Activated CD8-positive, alpha-beta memory T cell treated with anti-CD3 and anti-CD28 coated beads for 24 hours (primary cell): ENCODE measurements around the gene FAM184B.

Experiments used
- DNase-seq: peaks from one replicate; pipeline ENCODE4 v3.0.0-alpha.2; 2020

Gene FAM184B

DNA sequence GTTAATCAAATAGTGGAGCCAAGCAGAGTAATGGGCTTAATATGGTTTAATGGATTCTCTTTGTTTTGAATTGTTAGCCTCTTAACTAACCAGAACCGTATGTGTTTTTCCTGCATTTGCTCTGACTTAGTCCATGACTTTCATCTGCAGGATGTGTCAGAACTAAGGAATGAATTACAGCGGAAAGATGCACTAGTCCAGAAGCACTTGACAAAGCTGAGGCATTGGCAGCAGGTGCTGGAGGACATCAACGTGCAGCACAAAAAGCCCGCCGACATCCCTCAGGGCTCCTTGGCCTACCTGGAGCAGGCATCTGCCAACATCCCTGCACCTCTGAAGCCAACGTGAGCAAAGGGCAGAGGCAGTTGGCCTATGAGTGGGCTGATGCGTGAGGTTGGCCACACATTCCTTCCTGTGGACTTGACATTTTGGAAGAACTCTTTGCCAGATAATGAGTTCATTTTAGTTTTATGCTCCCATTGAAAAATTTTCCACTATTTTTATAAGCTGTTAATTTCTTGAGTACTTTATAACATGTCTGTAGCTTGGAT lies 157.9 kb downstream of the FAM184B start:
- peak; percentile 28 for DNase-seq

DNA sequence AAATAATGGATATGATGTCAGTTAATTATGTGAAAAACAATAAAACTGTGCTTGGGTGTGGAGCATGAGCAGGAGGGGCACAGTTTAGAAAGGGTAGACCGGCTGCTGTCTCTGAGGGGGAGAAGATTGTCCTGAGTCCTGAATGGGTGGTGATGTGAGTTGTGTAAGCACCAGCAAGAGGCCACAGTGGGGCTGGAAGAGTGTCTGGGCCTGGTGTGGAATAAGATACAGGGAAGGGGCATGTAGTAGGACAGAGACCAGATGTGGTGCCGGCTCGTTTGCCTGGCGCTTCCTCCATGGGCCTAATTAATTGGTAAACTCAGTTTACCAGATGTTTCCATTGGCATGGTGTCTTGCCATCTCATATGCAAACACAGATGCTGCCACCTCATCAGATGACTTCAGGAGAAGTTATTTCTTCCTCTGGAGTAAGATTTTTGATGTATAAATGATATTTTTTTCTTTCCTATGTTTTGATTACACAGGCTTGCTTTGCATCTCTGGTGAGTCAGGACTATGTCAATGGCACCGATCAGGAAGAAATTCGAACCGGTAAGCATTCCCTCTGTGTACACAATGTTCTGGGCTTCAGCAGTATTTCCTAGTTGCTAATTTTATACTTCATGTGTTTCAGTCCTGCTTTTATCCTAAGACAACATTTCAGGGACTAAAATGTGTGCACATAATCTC lies 161.9 kb downstream of the FAM184B start:
- no peak for DNase-seq

DNA sequence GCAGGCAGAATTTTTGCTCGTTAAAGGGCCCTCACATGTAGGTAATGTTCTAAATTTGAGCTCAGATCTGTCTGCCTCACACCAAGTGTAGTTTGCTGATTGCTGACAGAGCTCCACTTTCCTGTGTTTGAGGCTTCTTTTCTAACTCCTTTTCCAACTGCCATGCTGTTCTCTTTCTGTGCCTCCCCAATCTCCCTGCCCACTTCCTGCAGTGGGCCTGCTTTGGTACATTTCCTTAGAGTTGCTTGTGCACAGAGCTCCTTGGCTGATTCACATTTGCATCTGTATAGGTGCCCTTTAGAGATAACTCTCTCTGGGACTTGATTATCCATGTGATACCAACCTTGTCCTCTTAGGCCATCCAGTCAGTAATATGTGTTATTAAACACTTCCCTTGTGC lies 162.5 kb downstream of the FAM184B start:
- DNase-seq: no peak

DNA sequence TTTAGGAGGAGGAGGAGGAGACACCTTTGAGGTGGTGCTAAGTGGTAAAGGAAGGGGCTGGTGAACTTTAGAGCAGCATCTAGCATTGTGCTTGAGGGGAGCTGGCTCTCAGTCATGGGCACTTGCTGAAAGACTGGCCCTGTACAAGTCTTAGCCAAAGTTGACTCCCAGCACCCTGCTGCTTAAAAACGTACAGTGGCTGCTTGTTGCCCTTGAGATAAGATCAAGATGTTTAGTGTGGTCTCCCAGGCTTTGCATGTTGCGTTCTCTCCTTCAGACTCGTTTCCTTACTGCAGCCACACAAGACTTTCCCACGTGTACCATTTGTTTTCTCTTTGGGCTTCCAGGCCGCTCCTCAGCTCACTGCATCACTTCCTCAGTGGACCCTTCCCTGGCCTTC lies 165.1 kb downstream of the FAM184B start:
- no peak for DNase-seq

DNA sequence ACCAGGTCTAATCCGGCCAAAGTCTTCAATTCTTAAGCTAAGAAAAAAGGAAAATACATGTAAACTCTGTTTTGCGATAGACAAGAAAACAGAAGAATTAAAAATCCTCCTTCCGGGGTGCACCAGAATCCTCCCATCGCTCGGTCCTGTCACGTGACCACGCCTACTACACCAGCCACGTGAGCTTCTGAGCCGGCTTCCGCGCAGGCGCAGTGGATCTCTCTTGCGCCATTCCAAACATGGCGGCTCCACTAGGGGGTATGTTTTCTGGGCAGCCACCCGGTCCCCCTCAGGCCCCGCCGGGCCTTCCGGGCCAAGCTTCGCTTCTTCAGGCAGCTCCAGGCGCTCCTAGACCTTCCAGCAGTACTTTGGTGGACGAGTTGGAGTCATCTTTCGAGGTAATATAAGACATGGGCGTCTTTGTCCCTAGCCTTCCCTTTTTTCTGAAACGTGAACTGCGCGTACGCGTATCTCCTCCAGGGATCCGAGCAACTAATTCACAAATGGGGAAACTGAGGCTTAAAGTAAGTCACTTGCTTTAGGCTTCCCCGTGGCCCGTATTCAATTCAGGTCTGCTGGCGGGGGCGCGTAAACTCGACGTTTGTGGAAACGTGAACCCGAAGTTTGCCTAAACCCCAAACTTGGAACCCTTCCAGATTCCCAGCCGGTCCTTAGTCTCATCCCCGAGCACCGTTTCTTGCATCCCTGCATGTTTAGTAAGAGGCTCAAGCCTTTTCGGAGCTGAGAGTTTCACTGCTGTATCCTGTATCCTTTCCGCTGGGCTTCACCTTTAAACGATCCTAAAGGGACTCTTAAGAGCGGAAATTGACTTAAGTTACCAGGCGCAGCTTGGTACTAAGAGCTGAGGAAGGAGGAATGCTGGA lies 166.8 kb downstream of the FAM184B start, which contains the start of gene MED28:
TSS of gene MED28 (plus strand) at position 226 of the 884 bp plus-strand sequence. CDS start at position 240, 14 bp downstream.
- peak; percentile 97 for DNase-seq

DNA sequence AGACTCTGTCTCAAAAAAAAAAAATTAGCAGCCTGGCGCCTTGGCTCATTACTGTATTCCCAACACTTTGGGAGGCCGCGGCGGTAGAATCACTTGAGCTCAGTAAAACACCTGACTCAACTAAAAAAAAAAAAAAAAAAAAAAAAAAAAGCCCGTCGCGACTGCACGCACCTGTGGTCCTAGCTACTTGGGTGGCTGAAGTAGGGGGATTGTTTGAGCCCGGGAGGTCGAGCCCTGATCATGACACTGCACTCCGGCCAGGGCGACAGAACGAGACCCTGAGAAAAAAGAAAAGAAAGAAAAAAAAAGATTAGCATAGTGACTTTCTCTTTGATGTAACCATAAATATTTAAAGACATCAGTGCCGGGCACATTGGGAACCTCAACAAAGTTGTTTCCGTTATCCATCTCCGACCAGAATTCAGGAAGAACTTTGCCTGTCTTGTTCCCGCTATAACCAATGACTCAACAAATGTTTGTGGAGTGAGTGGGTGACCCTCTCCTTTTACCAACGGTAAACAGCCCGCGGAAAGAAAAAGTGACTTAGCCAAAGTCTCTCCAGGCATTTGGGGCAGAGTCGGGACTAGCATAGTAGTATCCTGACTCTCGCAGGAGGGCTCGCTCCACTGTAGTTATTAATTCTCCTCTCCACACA lies 167.5 kb downstream of the FAM184B start:
- DNase-seq: peak; percentile 76

DNA sequence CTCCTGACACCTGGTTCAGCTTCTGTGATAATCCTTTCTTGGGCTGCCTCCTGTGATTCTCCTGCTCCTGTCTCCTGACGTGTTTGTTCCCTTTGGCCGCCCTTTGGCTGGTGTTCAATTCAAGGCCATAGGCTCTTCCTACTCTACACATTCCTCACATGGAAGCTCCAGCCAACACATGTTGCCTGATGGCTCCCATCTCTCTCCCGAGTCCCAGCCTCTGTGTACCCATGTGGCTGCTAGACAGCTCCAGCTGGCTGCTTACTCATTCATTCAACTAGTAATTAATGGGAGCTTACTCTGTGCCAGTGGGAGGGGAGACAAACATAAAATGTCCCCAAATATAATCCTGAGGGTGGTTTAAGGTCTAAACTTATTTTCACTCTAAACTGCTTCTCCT lies 176.2 kb downstream of the FAM184B start:
- DNase-seq: no peak

DNA sequence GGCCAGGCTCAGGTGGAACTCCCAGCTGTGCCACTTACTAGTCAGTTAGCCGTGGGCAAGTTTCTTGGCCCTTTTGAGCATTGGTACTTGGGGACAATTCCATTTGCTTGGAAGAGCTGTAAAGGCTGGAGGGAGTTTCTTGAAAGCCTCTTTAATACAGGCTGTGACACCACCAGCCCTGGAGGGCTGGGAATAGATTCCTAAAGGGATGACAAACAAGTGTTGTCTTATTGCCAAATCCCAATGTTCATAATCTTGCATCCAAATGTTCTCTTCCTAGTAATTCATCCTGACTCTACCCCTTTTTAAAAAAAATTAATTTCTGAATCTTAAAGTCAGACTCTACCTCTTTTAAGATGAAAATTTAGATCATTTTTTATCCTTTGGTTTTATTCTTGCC lies 181.6 kb downstream of the FAM184B start:
- DNase-seq: no peak

DNA sequence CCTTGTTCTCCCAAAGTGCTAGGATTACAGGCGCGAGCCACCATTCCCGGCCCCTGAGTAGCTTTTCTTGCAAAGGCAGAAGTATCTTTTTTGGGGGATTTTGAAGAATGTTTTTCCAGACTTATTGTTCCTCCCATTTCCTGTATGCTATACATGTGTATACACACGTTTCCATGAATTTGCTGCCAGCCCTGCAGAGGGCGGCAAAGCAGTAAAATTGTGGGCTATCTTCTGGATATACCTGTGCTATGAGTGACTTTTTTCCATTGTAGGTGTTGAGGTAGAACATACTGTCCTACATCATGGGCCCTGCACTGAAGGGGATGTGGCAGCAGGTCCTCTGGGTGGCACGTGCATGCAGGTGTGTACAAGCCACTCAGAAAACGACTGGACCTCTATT lies 183.9 kb downstream of the FAM184B start:
- no peak for DNase-seq

DNA sequence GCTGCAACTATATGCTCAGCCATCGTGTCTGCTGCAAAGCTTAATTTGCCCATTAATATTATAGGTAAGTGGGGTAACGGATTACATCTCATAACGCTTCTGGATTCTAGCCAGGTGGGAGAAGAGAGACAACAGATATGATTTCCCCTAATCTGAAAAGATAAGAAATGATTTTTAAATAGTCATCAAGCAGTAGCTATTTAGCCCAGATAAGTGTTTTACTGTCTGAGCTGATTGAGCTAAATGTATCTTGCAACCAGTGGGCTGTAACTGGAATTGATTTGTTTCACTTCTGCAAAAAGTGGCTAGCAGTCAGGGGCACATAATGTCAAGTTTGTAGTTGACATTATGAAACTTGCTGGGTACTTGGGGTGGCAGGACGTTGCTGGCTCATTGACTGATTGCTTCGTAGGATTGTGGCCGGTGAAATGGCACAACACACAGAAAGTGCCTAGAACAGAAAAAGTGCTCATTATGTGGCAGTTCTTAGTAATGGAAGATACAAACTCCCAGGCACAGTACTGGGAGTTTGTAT lies 185.9 kb downstream of the FAM184B start:
- no peak for DNase-seq

DNA sequence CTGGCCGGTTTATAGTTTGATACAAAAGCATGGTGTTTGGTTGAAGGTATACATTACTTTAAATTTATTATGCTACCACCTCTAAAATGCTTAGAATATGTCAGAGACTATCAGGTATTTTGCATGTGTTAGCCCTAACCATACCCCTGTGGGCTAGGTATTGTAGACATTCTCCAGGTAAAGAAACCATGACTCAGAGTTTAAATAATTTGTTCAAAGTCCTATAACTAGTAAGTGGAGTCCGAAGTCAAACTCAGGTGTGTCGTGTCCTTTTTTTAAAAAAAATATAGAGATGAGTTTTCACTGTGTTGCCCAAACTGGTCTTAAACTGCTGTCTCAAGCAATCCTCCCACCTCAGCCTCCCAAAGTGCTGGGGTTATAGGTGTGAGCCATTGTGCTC lies 192.1 kb downstream of the FAM184B start:
- DNase-seq: no peak

DNA sequence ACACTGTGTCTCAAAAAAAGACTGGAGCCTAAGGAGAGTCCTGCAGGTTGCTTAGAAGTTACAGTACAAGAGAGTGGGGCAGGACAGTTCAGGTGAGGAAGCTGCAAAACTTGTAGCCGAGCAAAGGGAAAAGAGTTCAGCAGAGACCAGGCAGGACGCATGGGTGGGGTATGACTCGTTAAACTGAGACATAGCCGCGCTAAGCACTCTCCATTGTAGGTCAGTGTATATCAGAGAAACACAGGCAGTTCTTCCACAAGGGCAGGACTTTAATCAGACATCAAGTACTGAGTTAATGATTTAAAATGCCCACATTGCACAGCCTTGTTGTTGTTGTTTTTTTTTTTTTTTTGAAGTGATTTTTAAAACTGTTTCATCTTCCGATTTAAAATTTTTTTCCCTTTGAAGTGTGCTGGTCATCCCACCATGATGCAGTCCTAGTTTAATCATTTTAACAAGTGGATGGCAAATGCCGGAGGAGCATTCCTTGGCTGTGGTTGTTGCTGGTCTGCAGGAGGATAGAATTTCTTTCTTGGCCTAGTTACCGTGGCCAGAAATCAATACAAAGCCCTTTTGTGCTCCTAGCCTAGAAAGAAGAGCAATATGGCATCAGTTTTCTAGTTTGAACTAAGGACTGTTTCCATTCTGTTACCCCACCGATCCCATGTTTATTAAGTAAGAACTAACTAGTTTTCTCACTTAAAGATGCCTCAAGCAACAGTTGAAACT lies 194.2 kb downstream of the FAM184B start:
- DNase-seq: no peak

DNA sequence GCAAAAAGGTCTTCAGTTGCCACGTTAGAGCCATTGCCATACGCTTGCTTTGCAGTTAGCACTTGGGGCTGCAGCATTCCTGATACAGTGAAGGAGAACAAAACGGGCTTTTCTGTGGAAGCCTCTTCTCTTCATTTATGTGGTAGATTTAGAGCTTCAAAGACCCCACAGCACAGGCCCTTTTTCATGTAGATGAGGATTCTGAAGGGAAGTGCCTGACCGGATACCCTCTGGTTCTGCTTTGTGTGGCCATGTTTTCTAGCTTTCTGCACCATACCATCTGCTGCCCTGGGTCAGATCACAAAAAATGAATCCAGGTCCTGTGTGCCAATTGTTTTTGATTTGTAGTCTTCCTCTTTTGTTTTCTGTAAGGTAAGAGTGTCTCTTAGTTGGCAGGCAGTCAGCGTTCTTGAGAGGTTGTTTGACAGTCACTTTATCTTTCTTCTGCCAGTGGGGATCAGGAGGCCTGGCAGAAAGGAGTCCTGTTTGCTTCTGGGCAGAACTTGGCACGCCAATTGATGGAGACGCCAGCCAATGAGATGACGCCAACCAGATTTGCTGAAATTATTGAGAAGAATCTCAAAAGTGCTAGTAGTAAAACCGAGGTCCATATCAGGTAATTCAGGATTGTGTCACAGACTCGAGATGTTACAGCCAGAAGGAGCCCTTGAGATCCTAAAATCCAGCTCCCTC lies 196.8 kb downstream of the FAM184B start:
- no peak for DNase-seq

DNA sequence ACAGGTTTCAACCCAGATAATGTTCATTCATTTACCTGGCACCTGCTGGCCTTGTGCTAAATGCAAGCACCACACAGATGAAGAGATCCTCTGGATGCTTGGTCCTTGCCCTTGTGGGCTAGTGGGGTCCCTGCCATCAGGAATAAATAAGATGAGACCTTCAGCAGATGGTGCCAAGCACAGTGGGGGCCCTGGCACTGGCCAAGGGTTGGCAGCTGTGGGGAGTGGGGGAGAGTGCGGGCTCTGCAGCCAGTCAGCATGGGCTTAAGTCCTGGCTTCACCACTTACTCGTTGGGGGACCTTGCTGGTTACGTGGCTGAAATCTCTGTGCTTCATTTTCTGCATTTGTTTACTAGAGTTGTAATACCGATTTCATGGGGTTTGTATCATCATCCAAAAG lies 197.5 kb downstream of the FAM184B start:
- DNase-seq: no peak

DNA sequence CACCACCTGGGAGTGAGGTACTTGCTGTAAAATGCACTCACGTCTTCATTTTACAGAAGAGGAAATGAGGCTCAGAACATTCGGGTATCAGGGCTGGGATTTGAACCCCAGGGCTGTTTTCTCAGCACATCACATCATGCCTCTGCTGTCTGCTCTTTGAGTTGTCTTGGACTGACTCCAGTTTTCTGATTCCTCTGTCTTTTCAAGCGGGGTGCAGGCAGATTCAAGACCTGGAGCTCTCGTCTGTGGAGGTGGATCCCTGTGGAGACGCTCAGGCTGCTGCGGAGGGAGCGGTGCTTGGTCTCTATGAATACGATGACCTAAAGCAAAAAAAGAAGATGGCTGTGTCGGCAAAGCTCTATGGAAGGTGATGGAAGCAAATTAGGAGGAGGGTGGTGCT lies 198.1 kb downstream of the FAM184B start:
- DNase-seq: no peak

DNA sequence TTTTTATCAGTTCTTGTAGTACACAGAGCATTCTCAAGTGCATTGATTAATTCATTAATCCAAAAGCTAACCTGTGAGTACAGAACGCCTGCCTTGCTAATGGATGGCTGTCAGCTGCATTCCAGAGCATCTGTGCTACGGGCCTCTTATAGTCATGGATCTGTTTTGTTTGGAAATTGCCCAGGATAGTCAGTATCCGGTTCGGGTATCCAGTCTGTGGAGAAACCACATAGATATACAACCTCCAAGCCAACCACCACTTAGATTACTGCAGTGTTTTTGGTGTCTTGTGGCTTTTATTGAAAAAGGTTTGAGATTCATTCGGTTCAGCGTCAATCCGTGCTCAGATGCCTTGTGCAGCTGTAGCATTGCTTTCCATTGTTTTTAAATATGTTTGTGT lies 200.5 kb downstream of the FAM184B start:
- DNase-seq: no peak
